Fibroblast of skin of left quadriceps (primary cell): ENCODE results near the gene BTBD18.

Experiments
- DNase-seq, 2 experiments: peaks; one replicate each; pipeline ENCODE4 v3.0.0-alpha.2; 2013; ENCODE audit warnings: low read depth in 2 of 2

Gene BTBD18

GRCh38 chr11:57776031-57776521, 24.5 kb upstream of the BTBD18 start:
- peak; percentile 79 to 84 for DNase-seq

- DNase-seq: no peak
Observed at GRCh38 chr11:57775491-57775890, 23.9 kb upstream of the BTBD18 start.

GRCh38 chr11:57773026-57773598, 21.5 kb upstream of the BTBD18 start:
- no peak for DNase-seq

- DNase-seq: no peak
Observed at GRCh38 chr11:57772562-57772961, 20.9 kb upstream of the BTBD18 start.

- DNase-seq: no peak
Observed at GRCh38 chr11:57771365-57771764, 19.7 kb upstream of the BTBD18 start.

- DNase-seq: no peak
Observed at GRCh38 chr11:57770793-57771192, 19.2 kb upstream of the BTBD18 start.

GRCh38 chr11:57764972-57765371, 13.4 kb upstream of the BTBD18 start:
- DNase-seq: no peak

GRCh38 chr11:57764566-57764965, 12.9 kb upstream of the BTBD18 start:
- no peak for DNase-seq

- no peak for DNase-seq
Observed at GRCh38 chr11:57764021-57764420, 12.4 kb upstream of the BTBD18 start.

GRCh38 chr11:57763568-57763967, 11.9 kb upstream of the BTBD18 start:
- no peak for DNase-seq

GRCh38 chr11:57762235-57762861, 10.7 kb upstream of the BTBD18 start:
- DNase-seq: no peak

- DNase-seq: peak; percentile 97
Observed at GRCh38 chr11:57761301-57762234, 9.9 kb upstream of the BTBD18 start, which contains the start of gene CTNND1. CTNND1 (plus strand) TSS chr11:57761802; CDS start chr11:57791479, 29,677 bp downstream.

GRCh38 chr11:57758174-57758573, 6.6 kb upstream of the BTBD18 start:
- DNase-seq: no peak

- DNase-seq: no peak
Observed at GRCh38 chr11:57752954-57753353, 1.3 kb upstream of the BTBD18 start.

GRCh38 chr11:57751176-57751575, 443 bp downstream of the BTBD18 start:
- DNase-seq: no peak

- no peak for DNase-seq
Observed at GRCh38 chr11:57746920-57747319, 4.7 kb downstream of the BTBD18 start.

GRCh38 chr11:57745206-57745605, 6.4 kb downstream of the BTBD18 start:
- no peak for DNase-seq

- DNase-seq: no peak
Observed at GRCh38 chr11:57744357-57744756, 7.3 kb downstream of the BTBD18 start.

GRCh38 chr11:57742087-57742452, 9.5 kb downstream of the BTBD18 start:
- DNase-seq: no peak

GRCh38 chr11:57741132-57742086, 10.2 kb downstream of the BTBD18 start, which contains the start of gene SELENOH:
SELENOH (plus strand) TSS chr11:57741491; CDS start chr11:57741596, 105 bp downstream.
- DNase-seq: peak; percentile 94

GRCh38 chr11:57735619-57736298, 15.9 kb downstream of the BTBD18 start:
- DNase-seq: no peak
